HG03575 (cell line): ENCODE data around the gene TAS2R16.
"Not testable (repeated sequence)": the region's sequence is repeated elsewhere in the genome, so short reads cannot be mapped to it uniquely, and the experiment has no call there.

Source experiments
- ATAC-seq: cut with Tn5 transposase; IDR thresholded peaks from one replicate; pipeline ENCODE4 v1.9.1; 2021; ENCODE audit not compliant: unreplicated experiment, insufficient number of reproducible peaks, low FRiP score; ENCODE audit errors: extremely low read depth

The TAS2R16 gene

DNA sequence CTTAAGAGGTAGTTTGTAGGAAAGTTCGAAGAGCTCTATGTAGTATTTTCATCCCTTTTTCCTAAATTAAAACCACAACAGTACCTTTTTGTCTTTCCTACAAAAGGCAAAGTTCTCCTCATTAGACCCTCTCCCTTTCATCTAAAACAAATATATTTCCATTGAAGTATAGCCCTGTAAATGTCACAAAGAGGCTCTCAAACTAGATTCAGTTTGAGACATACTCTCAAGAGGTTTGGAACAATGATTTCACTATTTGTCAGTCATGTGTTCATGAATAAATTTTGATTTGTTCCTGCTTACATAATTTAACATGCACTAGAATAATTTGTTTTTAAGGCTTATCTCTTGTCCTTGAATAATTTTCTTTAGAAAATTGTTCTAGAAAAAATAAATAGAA lies 12.2 kb downstream of the TAS2R16 start:
- ATAC-seq = no peak

DNA sequence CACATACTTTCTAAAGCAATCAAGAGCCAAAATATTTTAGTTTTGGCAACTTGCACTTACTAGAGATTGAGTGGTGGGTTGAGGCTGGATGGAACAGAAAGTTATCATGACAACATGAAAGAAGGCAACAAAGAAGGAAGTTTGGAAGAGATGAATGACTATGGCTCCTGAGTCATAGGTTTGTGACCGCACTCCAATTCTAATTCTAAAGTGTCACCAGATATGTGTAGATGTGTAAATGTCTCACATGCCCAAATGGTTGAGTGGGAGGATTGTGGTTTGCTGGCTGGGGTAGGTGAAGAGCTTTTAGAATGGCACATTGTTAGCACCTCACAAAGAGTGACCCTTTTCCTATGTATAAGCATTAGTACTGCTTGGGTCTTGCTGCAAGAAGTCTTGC lies 20.2 kb downstream of the TAS2R16 start:
- ATAC-seq = no peak

- ATAC-seq = no peak
Measured at GRCh38 chr7:122974229-122974628, 21.3 kb downstream of the TAS2R16 start.

- no peak for ATAC-seq
Measured at GRCh38 chr7:122972056-122972455, 23.4 kb downstream of the TAS2R16 start.

DNA sequence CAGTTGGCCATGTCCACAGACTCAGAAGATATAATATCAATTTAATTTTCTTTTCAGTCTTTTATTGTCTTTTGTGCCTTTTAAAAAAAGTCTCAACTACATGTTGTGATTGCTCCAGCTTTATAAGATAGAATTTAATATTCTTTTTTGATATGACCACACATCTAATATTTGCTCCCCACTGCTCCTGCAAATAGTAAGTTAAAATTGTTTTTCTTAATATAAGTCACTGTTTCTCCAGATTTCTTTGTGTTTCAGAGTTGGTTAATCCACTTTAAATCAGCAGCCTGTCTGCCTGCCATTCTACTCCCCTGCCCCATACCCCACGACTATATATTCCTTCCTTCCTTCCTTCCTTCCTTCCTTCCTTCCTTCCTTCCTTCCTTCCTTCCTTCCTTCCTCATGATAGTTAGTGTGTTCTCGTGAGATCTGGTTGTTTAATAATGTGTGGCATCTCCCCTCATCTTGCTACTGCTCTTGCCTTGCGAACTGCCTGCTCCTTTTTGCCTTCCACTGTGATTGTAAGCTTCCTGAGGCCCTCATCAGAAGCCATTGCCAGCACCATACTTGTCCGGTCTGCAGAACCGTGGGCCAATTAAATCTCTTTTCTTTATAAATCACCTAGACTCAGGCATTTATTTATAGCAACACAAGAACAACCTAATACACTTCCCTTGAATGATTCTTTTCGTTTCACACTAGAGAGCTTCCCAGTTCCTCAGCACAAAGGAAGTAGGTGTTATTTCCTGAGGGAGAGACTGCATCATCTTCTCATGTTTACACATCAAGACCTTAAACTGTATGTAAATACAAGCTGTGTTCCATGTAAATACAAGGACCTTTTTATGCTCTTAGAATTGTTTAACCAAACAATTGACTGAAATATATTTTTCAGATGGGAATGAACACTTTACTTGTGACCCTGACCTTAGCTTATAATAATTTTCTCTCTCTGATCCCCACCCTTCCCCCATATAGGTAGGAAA lies 24.5 kb downstream of the TAS2R16 start:
- no peak for ATAC-seq

GRCh38 chr7:122968389-122968788 lies 27.1 kb downstream of the TAS2R16 start:
- ATAC-seq = no peak

DNA sequence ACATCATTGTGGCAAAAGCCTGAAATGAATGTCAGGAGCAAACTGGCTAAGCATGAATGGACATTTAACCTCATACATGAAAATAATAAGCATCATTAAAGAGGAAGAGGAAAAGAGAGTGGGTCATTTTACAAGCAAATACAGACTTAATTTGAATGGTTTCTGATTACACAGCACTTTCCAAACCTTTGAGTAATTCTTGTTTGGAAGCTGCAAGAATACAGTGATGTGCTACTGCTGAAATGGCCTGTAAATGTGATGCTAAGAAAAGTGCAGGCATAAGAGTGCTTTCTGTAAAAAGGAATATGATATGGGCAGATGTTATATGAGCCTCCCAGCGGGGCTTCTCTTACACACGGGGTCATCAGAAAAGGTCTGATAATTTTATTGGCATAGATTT lies 30.2 kb downstream of the TAS2R16 start:
- ATAC-seq = no peak

DNA sequence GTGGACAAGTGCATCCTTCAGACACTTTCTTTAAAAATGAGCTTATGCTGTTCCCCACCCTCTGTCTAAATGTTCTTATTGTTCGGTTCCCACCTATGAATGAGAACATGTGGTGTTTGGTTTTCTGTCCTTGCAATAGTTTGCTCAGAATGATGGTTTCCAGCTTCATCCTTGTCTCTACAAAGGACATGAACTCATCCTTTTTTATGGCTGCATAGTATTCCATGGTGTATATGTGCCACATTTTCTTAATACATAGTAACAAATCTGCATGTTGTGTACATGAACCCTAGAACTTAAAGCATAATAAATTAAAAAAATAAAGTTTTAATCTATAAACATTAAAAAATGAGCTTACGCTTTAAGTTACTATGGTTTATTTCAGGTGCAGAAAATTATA lies 41.8 kb downstream of the TAS2R16 start:
- not testable (repeated sequence) for ATAC-seq

DNA sequence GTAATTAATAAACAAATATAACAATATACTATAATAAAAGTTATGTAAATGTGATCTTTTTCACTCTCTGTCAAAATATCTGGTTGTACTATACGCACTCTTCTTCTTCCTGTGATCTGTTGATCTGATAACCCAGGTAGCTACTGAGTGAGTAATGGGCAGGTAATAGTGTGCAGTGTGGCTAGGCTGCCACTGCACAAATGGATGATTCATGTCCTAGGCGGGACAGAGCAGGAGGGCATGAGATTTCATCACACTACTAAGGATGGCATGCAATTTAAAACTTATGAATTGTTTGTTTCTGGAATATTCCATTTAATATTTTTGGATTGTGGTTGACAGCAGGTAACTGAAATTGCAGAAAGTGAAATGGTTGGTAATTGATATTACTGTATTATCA lies 44.5 kb downstream of the TAS2R16 start:
- no peak for ATAC-seq

GRCh38 chr7:122949186-122949585 lies 46.3 kb downstream of the TAS2R16 start:
- no peak for ATAC-seq
